Adrenal gland (tissue), 12 donors: ENCODE measurements around the gene SUPT7L. TPM values are rescaled to one million over a fixed set of nuclear protein-coding genes. Genes with fewer than 3 reads are reported as not detected.

Source experiments
- DNase-seq, 7 donors: peaks; one replicate each; pipeline ENCODE4 v3.0.0-alpha.2; 2019 to 2020
- H3K27ac ChIP-seq, 5 donors: fragments of 200-600 bp; sonication (generic) in 4 of 5; 1 replicate in 3 of 5; 2 replicates in 2 of 5; pipeline versions ENCODE4 v1.5.1 to v1.8.0; 2016 to 2020; ENCODE audit warnings: mild to moderate bottlenecking in 1 of 5
- H3K27me3 ChIP-seq: fragments of 200-600 bp; 2 replicates; pipeline ENCODE4 v1.8.0; 2021
- H3K36me3 ChIP-seq, 2 donors: fragments of 200-600 bp; replicated peaks in 1 of 2; 1 replicate in 1 of 2; 2 replicates in 1 of 2; pipeline versions ENCODE4 v1.5.1 to v1.8.0; 2018 to 2022
- H3K4me1 ChIP-seq, 2 donors: fragments of 200-600 bp; replicated peaks in 1 of 2; 1 replicate in 1 of 2; 2 replicates in 1 of 2; pipeline versions ENCODE4 v1.5.1 to v1.8.0; 2018 to 2021
- H3K4me3 ChIP-seq, 4 donors: fragments of 200-600 bp; sonication (generic) in 3 of 4; one replicate each; pipeline ENCODE4 v1.5.1; 2016 to 2018
- H3K9me3 ChIP-seq, 3 donors: fragments of 200-600 bp; sonication (generic) in 1 of 3; replicated peaks in 1 of 3; 1 replicate in 2 of 3; 2 replicates in 1 of 3; pipeline versions ENCODE4 v1.5.1 to v1.8.0; 2016 to 2021
- POLR2A ChIP-seq, 2 donors: fragments of 450-650 bp; IDR thresholded peaks; one replicate each; pipeline ENCODE4 v1.6.1; 2017; ENCODE audit warnings: antibody characterized with exemption in 2 of 2, mild to moderate bottlenecking in 2 of 2, moderate library complexity in 1 of 2
- whole genome bisulfite sequencing, 4 donors: extraction: QIAGEN DNeasy Blood & Tissue Kit in 2 of 4; methylation state at CpG; one replicate each; pipeline versions ENCODE4 v1.1.5 to v1.1.7; 2013 to 2017; 5-methylcytosine and 5-hydroxymethylcytosine counted together
- intact Hi-C, 2 donors: fragments of 100-400 bp; cut with DNase I; formaldehyde crosslinking; loops; one replicate each; pipeline versions ENCODE4 v1.14.1 to v1.15.0; 2022 to 2023
- polyA plus RNA-seq, 3 donors: library from polyadenylated mRNA; stranded (reverse); fragments of 200-250 nt in 2 of 3; fragments of 350-450 nt in 1 of 3; fragmentation: Illumina TruSeq in 1 of 3; extraction: RNeasy Lipid Tissue Mini Kit (QIAGEN cat#74804) in 1 of 3; gene quantifications; one replicate each; pipeline ENCODE4 v1.2.3, GENCODE V29; 2013 to 2014
- total RNA-seq, 9 donors: library from RNA; depleted of rRNA in 4 of 9; stranded (reverse); fragments of >200 nt in 4 of 9; fragments of 120-200 nt in 1 of 9; fragmentation: NEBNext Ultra II Directional in 1 of 9; extraction: Animal tissue kit (Norgen Biotek cat#: 25700) in 1 of 9; gene quantifications; one replicate each; pipeline versions ENCODE4 v1.1.0 to v1.2.4, GENCODE V29; 2013 to 2023
- TF ChIP-seq, protein P1 (sequence below), 6 experiments: fragments of 450-650 bp in 4 of 6; fragments of 200-600 bp in 2 of 6; sonication (generic) in 1 of 6; IDR thresholded peaks; 1 replicate in 5 of 6; 2 replicates in 1 of 6; pipeline versions ENCODE4 v1.5.1 to v1.8.0; 2016 to 2021; ENCODE audit warnings: antibody characterized with exemption in 6 of 6, mild to moderate bottlenecking in 2 of 6, moderate library complexity in 1 of 6
- donor health status: healthy with polysubstance abuse.
- donor health status: Bipolar disorder and iron deficiency.
- donor health status: DM: yes; HTN: yes; CAD: no.
- donor health status: DM: no; HTN: no; CAD: no.
- donor health status: DM: no; HTN: no; CAD: no.
- donor health status: DM: yes; HTN: yes; CAD: no.

The SUPT7L gene
- total and polyA plus RNA-seq, 12 donors: 16.6 to 51.4 (median 33.8) TPM

DNA sequence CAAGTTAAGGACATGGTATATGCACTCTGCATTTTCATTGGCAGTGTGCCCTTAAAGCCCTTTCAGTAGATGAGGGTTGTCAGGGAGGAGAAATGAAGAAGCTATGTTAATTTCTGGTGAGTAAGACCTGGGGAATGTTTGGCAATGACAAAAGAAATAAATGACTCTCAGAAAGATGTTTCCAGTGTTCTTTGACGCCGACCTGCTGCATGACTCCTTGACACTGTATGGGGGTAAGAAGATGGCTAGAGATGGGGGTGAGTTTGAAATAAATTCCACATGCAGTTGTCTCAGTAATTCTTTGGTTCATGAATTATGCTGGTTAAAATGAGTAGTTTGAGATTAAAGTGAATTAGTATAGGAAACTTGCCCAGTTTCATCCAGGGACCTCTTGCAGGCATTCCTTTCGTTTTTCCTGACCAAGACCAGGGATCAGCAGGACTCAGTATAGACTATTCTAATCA is 40.5 kb downstream of the SUPT7L start:
- peaks cover 5 to 7% of the 10 kb centered on the region in 2 donors for H3K4me1 ChIP-seq
- TF ChIP-seq, protein P1, sequence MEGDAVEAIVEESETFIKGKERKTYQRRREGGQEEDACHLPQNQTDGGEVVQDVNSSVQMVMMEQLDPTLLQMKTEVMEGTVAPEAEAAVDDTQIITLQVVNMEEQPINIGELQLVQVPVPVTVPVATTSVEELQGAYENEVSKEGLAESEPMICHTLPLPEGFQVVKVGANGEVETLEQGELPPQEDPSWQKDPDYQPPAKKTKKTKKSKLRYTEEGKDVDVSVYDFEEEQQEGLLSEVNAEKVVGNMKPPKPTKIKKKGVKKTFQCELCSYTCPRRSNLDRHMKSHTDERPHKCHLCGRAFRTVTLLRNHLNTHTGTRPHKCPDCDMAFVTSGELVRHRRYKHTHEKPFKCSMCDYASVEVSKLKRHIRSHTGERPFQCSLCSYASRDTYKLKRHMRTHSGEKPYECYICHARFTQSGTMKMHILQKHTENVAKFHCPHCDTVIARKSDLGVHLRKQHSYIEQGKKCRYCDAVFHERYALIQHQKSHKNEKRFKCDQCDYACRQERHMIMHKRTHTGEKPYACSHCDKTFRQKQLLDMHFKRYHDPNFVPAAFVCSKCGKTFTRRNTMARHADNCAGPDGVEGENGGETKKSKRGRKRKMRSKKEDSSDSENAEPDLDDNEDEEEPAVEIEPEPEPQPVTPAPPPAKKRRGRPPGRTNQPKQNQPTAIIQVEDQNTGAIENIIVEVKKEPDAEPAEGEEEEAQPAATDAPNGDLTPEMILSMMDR (IDR thresholded peaks at IDR 0.05): no peak
- TF ChIP-seq POLR2A (IDR thresholded peaks at IDR 0.05): no peak
- peaks cover 0 to 49% of the 10 kb centered on the region in 2 donors for H3K36me3 ChIP-seq
- DNase-seq: peak in 1 of 7 donors; percentile 13
- intact Hi-C loops: no loop called here
- peak overlapping the region in 1 of 5 donors; percentile 3 for H3K27ac ChIP-seq
- H3K27me3 ChIP-seq: no peaks in the 10 kb centered on the region
- H3K4me3 ChIP-seq: no peak overlapping the region
- H3K9me3 ChIP-seq: no peaks in the 10 kb centered on the region
- 52 to 58% (median 56%) methylated on average over 3 of the region's 3 CpGs for WGBS, 4 donors

DNA sequence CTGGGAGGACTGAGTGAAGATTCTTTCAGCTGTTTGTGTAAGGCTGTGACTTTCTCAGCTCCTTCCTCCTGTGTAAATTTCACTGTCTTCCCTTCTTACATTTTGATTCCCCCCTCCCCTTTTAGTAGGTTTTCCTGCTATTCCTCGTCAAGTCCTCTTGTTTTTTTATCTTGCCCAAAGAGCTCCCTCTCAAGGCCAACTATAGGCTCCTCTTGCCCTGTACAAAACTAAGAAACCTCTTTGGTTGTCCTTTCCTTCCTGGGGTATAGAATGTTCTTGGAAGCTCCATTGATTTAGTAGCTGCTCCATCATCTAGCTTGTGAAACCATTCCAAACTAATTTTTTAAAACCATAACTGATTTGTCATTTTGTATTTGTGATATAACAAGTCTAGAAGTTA is 41.9 kb downstream of the SUPT7L start:
- intact Hi-C loops: no loop called here
- Histone ChIP-seq H3K9me3 (no peaks in the 10 kb centered on the region), H3K4me3 (no peak overlapping the region), H3K27ac (no peak overlapping the region), H3K36me3 (peaks cover 0 to 63% of the 10 kb centered on the region in 2 donors), H3K4me1 (no peaks in the 10 kb centered on the region), H3K27me3 (no peaks in the 10 kb centered on the region)
- TF ChIP-seq POLR2A (IDR thresholded peaks at IDR 0.05): no peak
- TF ChIP-seq, protein P1 (IDR thresholded peaks at IDR 0.05): no peak
- no peak for DNase-seq
- 83 to 86% (median 84%) methylated on average over 1 of the region's 1 CpG for WGBS, 4 donors

DNA sequence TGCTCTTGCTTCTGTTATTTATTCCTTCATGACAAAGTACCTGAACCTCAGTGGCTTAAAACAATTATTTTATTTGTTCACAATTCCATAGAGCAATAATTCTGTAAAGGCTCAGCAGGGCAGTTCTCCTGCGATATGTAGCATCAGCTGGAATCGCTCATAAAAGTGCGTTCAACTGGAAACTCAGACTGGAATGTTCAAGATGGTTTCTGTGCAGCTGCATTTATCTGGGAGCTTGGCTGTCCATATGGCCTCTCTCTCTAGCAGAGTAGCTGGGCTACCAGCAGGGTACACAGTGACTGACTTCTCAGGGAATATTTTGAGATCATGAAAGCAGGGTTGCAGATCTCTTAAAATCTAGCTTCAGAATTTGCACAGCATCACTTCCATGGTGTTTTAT is 48.1 kb downstream of the SUPT7L start:
- H3K4me3 ChIP-seq: no peak overlapping the region
- no peak for DNase-seq
- intact Hi-C loops: no loop called here
- H3K4me1 ChIP-seq: no peaks in the 10 kb centered on the region
- WGBS, 4 donors: 94 to 100% (median 99%) methylated on average over 3 of the region's 3 CpGs
- no peak overlapping the region for H3K27ac ChIP-seq
- TF ChIP-seq, protein P1 (IDR thresholded peaks at IDR 0.05): no peak
- no peak for TF ChIP-seq POLR2A (IDR thresholded peaks at IDR 0.05)
- H3K27me3 ChIP-seq: no peaks in the 10 kb centered on the region
- peaks cover 0 to 65% of the 10 kb centered on the region in 2 donors for H3K36me3 ChIP-seq
- no peaks in the 10 kb centered on the region for H3K9me3 ChIP-seq

DNA sequence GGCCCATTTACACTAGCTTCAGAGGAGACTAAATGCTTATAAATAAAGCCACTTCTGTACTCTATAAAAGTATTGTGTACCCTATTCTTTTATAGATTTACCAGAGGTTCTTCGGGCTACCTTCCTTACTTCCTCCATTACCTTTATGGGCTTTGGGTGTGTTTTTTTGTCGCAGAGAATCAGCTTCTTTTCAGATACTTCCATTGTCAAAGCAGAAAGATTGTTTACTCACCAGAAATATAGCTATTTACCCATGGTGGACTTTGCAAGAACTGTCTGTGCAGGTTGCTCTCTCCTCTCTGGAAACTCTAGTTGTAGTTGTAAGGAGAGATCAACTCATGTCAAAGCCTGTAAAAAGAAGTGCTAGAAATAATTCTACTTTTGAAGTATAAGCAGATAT is 49.4 kb downstream of the SUPT7L start:
- H3K9me3 ChIP-seq: no peaks in the 10 kb centered on the region
- no peak overlapping the region for H3K27ac ChIP-seq
- H3K36me3 ChIP-seq: peaks cover 0 to 62% of the 10 kb centered on the region in 2 donors
- H3K4me3 ChIP-seq: no peak overlapping the region
- H3K4me1 ChIP-seq: no peaks in the 10 kb centered on the region
- intact Hi-C loops: no loop called here
- DNase-seq: no peak
- H3K27me3 ChIP-seq: no peaks in the 10 kb centered on the region
- TF ChIP-seq POLR2A (IDR thresholded peaks at IDR 0.05): no peak
- TF ChIP-seq, protein P1 (IDR thresholded peaks at IDR 0.05): no peak
- WGBS, 4 donors: 97 to 98% (median 98%) methylated on average over 2 of the region's 2 CpGs
